ENCODE data around the gene CDH11.

Gene CDH11

GRCh38 chr16:64989050-64989449 is 132.8 kb downstream of the CDH11 start:
- Histone ChIP-seq H3K36me3 (ENCODE audit: low read depth) (peaks cover 77% of the 10 kb centered on the region), H3K4me3 (ENCODE audit: severe bottlenecking) (no peak overlapping the region), H3K27ac (ENCODE audit: poor library complexity, severe bottlenecking) (no peak overlapping the region), H3K27me3 (ENCODE audit: insufficient read depth, poor library complexity, severe bottlenecking) (no peaks in the 10 kb centered on the region), H3K9me3 (ENCODE audit: severe bottlenecking) (no peaks in the 10 kb centered on the region), H3K4me1 (ENCODE audit: insufficient read depth, poor library complexity, severe bottlenecking) (no peaks in the 10 kb centered on the region)
- ATAC-seq (ENCODE audit: low read depth) (no peak), DNase-seq (ENCODE audit: low spot score) (no peak)
- no peak for TF ChIP-seq CTCF (IDR thresholded peaks at IDR 0.05; ENCODE audit: poor library complexity, severe bottlenecking)

GRCh38 chr16:64983963-64984362 is 137.9 kb downstream of the CDH11 start:
- peaks cover 44% of the 10 kb centered on the region for H3K36me3 ChIP-seq (ENCODE audit: low read depth)

GRCh38 chr16:64983231-64983630 is 138.6 kb downstream of the CDH11 start:
- no peak for ATAC-seq (ENCODE audit: low read depth)
- no peak for DNase-seq (ENCODE audit: low spot score)
- Histone ChIP-seq H3K36me3 (ENCODE audit: low read depth) (peaks cover 43% of the 10 kb centered on the region), H3K9me3 (ENCODE audit: severe bottlenecking) (no peaks in the 10 kb centered on the region), H3K4me1 (ENCODE audit: insufficient read depth, poor library complexity, severe bottlenecking) (no peaks in the 10 kb centered on the region), H3K4me3 (ENCODE audit: severe bottlenecking) (no peak overlapping the region), H3K27me3 (ENCODE audit: insufficient read depth, poor library complexity, severe bottlenecking) (no peaks in the 10 kb centered on the region), H3K27ac (ENCODE audit: poor library complexity, severe bottlenecking) (no peak overlapping the region)
- no peak for TF ChIP-seq CTCF (IDR thresholded peaks at IDR 0.05; ENCODE audit: poor library complexity, severe bottlenecking)

More at GRCh38 chr16:64983963-64984362, 137.9 kb downstream of the CDH11 start:
- Histone ChIP-seq H3K4me1 (ENCODE audit: insufficient read depth, poor library complexity, severe bottlenecking) (no peaks in the 10 kb centered on the region), H3K9me3 (ENCODE audit: severe bottlenecking) (no peaks in the 10 kb centered on the region), H3K27me3 (ENCODE audit: insufficient read depth, poor library complexity, severe bottlenecking) (no peaks in the 10 kb centered on the region), H3K4me3 (ENCODE audit: severe bottlenecking) (no peak overlapping the region), H3K27ac (ENCODE audit: poor library complexity, severe bottlenecking) (no peak overlapping the region)
- ATAC-seq (ENCODE audit: low read depth) (peak; percentile 82; the same call in 1 of the 3 replicates), DNase-seq (ENCODE audit: low spot score) (no peak)
- TF ChIP-seq CTCF (IDR thresholded peaks at IDR 0.05; ENCODE audit: poor library complexity, severe bottlenecking) = peak; percentile 74

- Histone ChIP-seq H3K4me3 (ENCODE audit: severe bottlenecking) (no peak overlapping the region), H3K36me3 (ENCODE audit: low read depth) (peaks cover 37% of the 10 kb centered on the region), H3K9me3 (ENCODE audit: severe bottlenecking) (no peaks in the 10 kb centered on the region), H3K4me1 (ENCODE audit: insufficient read depth, poor library complexity, severe bottlenecking) (no peaks in the 10 kb centered on the region), H3K27me3 (ENCODE audit: insufficient read depth, poor library complexity, severe bottlenecking) (no peaks in the 10 kb centered on the region), H3K27ac (ENCODE audit: poor library complexity, severe bottlenecking) (no peak overlapping the region)
- DNase-seq (ENCODE audit: low spot score) (no peak), ATAC-seq (ENCODE audit: low read depth) (no peak)
- no peak for TF ChIP-seq CTCF (IDR thresholded peaks at IDR 0.05; ENCODE audit: poor library complexity, severe bottlenecking)
These were observed 139.3 kb downstream of the CDH11 start for GRCh38 chr16:64982581-64982980.

GRCh38 chr16:64981568-64982281 is 140.1 kb downstream of the CDH11 start:
- Histone ChIP-seq H3K27me3 (ENCODE audit: insufficient read depth, poor library complexity, severe bottlenecking) (no peaks in the 10 kb centered on the region), H3K4me1 (ENCODE audit: insufficient read depth, poor library complexity, severe bottlenecking) (no peaks in the 10 kb centered on the region), H3K9me3 (ENCODE audit: severe bottlenecking) (no peaks in the 10 kb centered on the region), H3K4me3 (ENCODE audit: severe bottlenecking) (no peak overlapping the region), H3K36me3 (ENCODE audit: low read depth) (peaks cover 29% of the 10 kb centered on the region), H3K27ac (ENCODE audit: poor library complexity, severe bottlenecking) (no peak overlapping the region)
- no peak for DNase-seq (ENCODE audit: low spot score)
- TF ChIP-seq CTCF (IDR thresholded peaks at IDR 0.05; ENCODE audit: poor library complexity, severe bottlenecking) = no peak
- no peak for ATAC-seq (ENCODE audit: low read depth)
